HG03520 (cell line): ENCODE results near the gene ANKRD1.

ENCODE experiments used
- ATAC-seq: cut with Tn5 transposase; IDR thresholded peaks from one replicate; pipeline ENCODE4 v1.9.1; 2021; ENCODE audit warnings: mild to moderate bottlenecking, moderate library complexity; ENCODE audit not compliant: unreplicated experiment

The ANKRD1 gene

GRCh38 chr10:90936276-90936659, 15.4 kb upstream of the ANKRD1 start:
- no peak for ATAC-seq

GRCh38 chr10:90935581-90936275, 14.8 kb upstream of the ANKRD1 start:
- ATAC-seq, result no peak

- no peak for ATAC-seq
Measured at GRCh38 chr10:90930971-90931871, 10.3 kb upstream of the ANKRD1 start.

GRCh38 chr10:90930070-90930837, 9.4 kb upstream of the ANKRD1 start:
- no peak for ATAC-seq

- no peak for ATAC-seq
Measured at GRCh38 chr10:90929179-90929578, 8.3 kb upstream of the ANKRD1 start.

GRCh38 chr10:90927293-90927692, 6.4 kb upstream of the ANKRD1 start:
- ATAC-seq, result no peak

GRCh38 chr10:90925079-90926029, 4.5 kb upstream of the ANKRD1 start:
- no peak for ATAC-seq

- ATAC-seq, result no peak
Measured at GRCh38 chr10:90924552-90924951, 3.7 kb upstream of the ANKRD1 start.

- ATAC-seq, result no peak
Measured at GRCh38 chr10:90923111-90923731, 2.3 kb upstream of the ANKRD1 start.

- ATAC-seq, result no peak
Measured at GRCh38 chr10:90921906-90922305, 1.0 kb upstream of the ANKRD1 start.

GRCh38 chr10:90919683-90920574, 958 bp downstream of the ANKRD1 start:
- ATAC-seq, result no peak

- no peak for ATAC-seq
Measured at GRCh38 chr10:90917968-90918318, 2.9 kb downstream of the ANKRD1 start.

GRCh38 chr10:90917238-90917967, 3.5 kb downstream of the ANKRD1 start:
- ATAC-seq, result no peak

GRCh38 chr10:90916392-90917237, 4.3 kb downstream of the ANKRD1 start:
- no peak for ATAC-seq

- ATAC-seq, result no peak
Measured at GRCh38 chr10:90915766-90916075, 5.2 kb downstream of the ANKRD1 start.

GRCh38 chr10:90914992-90915765, 5.7 kb downstream of the ANKRD1 start:
- ATAC-seq, result no peak
